ENCODE data around the gene DAPK3.

DNA sequence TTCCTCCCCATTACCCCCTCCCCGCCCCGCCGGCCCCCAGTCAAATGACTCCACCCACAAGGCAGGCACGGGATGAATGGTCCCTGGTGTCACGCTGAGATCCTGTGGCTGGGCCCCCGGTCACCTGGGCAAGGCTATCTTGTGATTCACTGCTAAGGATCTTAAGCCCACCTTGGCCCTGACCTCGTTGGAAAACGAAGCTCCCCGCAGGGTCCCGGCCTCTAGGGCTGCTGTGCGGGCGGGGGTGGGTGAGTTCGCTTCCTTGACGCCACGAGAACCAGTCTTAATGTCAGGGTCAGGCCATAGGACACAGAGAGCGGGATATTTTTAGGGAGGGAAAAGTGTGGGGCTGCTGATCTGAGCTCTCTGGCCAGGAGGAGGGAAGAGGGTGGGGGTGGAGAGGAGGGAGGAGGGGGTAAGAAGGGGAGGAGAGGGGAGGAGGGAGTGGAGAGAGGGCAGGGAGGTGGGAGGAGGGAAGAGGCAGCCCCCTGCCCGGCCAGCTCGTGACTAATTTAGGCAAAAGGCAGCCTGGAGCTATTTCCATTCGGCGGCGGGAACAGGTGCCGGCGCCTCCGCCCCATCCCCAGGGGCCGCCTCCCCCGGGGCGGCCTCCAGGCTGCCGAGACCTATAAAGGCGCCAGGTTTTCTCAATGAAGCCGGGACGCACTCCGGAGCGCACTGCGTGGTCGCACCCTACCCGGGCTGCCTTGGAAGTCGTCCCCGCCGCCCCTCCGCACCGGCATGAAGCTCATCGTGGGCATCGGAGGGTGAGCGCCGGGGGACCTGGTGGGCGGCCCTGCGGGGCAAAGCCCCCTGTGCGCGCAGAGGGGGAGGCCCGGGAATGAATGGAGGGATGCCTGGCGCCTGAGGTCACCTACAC is 37.7 kb downstream of the DAPK3 start, which contains the start of gene NMRK2:
- TF ChIP-seq, protein P1, sequence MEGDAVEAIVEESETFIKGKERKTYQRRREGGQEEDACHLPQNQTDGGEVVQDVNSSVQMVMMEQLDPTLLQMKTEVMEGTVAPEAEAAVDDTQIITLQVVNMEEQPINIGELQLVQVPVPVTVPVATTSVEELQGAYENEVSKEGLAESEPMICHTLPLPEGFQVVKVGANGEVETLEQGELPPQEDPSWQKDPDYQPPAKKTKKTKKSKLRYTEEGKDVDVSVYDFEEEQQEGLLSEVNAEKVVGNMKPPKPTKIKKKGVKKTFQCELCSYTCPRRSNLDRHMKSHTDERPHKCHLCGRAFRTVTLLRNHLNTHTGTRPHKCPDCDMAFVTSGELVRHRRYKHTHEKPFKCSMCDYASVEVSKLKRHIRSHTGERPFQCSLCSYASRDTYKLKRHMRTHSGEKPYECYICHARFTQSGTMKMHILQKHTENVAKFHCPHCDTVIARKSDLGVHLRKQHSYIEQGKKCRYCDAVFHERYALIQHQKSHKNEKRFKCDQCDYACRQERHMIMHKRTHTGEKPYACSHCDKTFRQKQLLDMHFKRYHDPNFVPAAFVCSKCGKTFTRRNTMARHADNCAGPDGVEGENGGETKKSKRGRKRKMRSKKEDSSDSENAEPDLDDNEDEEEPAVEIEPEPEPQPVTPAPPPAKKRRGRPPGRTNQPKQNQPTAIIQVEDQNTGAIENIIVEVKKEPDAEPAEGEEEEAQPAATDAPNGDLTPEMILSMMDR (IDR thresholded peaks at IDR 0.05): no peak
- TF ChIP-seq POLR2A (IDR thresholded peaks at IDR 0.05) (no peak), POLR2AphosphoS5 (IDR thresholded peaks at IDR 0.05) (no peak), EP300 (IDR thresholded peaks at IDR 0.05; ENCODE audit: low read depth) (no peak)

Data from transverse colon (tissue), 4 donors.